HG02943 (cell line): ENCODE measurements around the gene OVCH1.
A peak's percentile ranks its signal among the peaks of the same experiment; 100 is the strongest.
"Not testable (repeated sequence)": the region's sequence is repeated elsewhere in the genome, so short reads cannot be mapped to it uniquely, and the experiment has no call there.

Source experiments
- ATAC-seq: cut with Tn5 transposase; IDR thresholded peaks from one replicate; pipeline ENCODE4 v1.9.1; 2021; ENCODE audit warnings: mild to moderate bottlenecking, low read depth, moderate library complexity; ENCODE audit not compliant: unreplicated experiment

The OVCH1 gene

DNA sequence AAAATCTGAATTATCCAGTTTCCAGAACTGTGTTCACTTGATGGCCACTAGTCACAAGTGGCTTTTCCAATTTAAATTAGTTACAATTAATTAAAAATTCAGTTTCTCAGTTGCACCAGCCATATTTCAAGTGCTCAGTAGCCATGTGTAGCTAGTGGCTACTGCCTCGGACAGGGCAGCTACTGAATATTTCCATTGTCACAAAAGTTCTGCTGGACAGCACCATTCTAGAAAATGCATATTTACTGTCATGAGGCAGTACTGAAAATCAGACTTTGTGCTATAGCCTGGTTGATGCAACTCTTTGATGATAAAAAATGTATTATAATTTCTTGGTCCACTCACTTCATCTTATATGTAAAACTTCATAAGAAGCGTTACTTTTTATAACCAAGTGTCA is 11.5 kb upstream of the OVCH1 start:
- ATAC-seq: no peak

GRCh38 chr12:29505122-29505521 is 7.6 kb upstream of the OVCH1 start:
- no peak for ATAC-seq

GRCh38 chr12:29503283-29503682 is 5.8 kb upstream of the OVCH1 start:
- ATAC-seq: no peak

DNA sequence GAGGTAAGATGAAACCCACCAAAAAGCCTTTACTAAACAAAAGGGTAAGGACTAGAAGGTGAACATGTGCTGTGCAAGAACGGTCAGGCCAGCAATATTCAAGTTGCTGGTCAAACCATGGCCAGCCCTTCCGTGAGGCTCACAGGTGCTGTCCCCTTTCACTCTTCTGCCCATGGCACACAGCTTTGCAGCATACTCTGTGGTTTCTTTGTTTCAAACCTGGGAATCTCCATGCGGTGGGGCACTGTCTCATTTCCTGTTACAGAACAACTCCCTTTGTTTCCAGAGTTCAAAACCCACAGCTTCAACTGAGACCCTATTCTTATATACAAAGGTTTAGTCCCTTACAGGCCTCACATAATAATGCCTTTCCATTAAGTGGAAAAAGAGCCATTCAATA is 1.7 kb upstream of the OVCH1 start:
- no peak for ATAC-seq

DNA sequence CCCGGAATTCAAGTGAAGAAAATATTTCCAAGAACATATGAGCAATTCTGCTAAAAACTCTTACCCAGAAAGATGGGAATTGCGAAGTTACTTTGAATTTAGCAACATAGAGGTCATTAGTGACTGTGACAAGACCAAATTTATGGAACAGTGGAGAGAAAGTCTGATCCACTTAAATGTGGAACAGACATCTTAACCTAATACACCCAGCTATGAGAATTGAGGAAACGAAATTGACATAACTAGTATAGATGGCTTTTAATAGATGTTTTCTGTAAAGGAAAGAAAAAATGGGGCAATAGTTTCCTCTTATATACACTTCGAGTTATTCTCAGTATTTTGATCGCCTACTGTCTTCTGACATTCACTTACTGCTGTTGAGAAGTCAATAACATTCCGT is 4.6 kb downstream of the OVCH1 start:
- no peak for ATAC-seq

- no peak for ATAC-seq
Measured at GRCh38 chr12:29486972-29487371, 10.5 kb downstream of the OVCH1 start.

GRCh38 chr12:29463198-29463597 is 34.3 kb downstream of the OVCH1 start:
- no peak for ATAC-seq

- ATAC-seq: no peak
Measured at GRCh38 chr12:29460082-29460481, 37.4 kb downstream of the OVCH1 start.

GRCh38 chr12:29455087-29455486 is 42.4 kb downstream of the OVCH1 start:
- ATAC-seq: no peak

GRCh38 chr12:29451888-29452287 is 45.6 kb downstream of the OVCH1 start:
- no peak for ATAC-seq

DNA sequence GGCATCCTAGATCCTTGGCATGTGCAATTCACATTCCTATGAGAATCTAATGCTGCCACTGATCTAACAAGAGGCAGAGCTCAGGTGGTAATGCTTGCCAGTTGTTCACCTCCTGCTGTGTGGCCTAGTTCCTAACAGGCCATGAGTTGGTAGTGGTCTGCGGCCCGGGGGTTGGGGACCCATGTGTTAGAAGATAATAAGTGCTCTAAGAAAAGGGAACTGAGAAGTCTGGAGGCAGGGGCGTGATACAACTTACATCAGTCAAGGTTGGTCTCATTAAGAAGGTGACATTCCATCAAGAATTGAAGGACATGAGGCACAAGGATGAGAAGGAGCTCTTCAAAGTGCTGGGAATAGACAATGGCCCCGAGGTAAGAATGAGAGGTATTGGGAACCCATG is 49.3 kb downstream of the OVCH1 start:
- no peak for ATAC-seq

DNA sequence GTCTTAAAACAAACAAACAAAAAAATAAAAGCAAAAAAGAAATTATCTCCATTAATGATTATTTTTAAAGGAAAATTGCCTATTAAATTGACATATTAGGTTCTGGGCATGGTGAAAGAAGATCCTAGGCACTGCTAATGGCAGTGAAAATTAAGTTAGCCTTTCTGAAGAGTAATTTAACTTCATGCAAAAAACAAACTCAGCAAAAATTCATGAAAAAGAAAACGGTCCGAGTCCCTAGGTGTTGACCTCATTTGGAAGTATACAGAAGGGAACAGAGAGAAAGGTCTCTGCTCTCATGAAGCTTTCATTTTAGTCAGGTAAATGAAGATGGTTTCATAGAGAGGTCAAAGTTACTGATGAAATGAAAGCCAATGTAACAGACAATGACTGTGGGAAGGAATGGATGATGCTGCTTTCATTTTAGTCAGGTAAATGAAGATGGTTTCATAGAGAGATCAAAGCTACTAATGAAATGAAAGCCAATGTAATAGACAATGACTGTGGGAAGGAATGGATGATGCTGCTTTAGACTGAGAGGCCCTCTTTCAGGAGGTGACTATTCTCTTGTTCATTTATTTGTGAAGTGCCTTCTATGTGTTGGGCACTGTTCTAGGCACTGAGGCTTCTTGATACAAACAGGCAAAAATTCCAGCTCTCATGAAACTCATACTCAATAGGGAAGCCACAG is 50.1 kb downstream of the OVCH1 start:
- no peak for ATAC-seq

GRCh38 chr12:29439506-29439905 is 58.0 kb downstream of the OVCH1 start:
- no peak for ATAC-seq

- no peak for ATAC-seq
Measured at GRCh38 chr12:29438752-29439408, 58.6 kb downstream of the OVCH1 start.

GRCh38 chr12:29437575-29437974 is 59.9 kb downstream of the OVCH1 start:
- ATAC-seq: no peak

GRCh38 chr12:29436815-29437214 is 60.7 kb downstream of the OVCH1 start:
- not testable (repeated sequence) for ATAC-seq

- ATAC-seq: no peak
Measured at GRCh38 chr12:29431513-29431912, 66.0 kb downstream of the OVCH1 start.

DNA sequence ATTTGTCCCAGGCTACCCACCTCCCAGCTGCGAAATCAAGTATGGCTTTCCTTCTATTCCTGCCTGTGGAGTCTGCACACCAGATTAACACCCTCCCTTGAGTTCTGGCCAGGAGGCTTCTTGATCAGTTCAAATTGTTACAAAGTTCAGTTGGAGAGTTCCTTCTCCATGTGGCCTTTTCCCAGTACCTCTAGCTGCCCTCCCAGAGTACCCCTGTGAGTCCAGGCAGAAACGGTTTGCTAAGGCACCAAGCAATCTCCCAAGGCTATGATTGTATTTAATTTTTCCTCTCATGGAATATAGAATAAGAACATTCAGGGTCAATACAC is 66.8 kb downstream of the OVCH1 start:
- no peak for ATAC-seq

DNA sequence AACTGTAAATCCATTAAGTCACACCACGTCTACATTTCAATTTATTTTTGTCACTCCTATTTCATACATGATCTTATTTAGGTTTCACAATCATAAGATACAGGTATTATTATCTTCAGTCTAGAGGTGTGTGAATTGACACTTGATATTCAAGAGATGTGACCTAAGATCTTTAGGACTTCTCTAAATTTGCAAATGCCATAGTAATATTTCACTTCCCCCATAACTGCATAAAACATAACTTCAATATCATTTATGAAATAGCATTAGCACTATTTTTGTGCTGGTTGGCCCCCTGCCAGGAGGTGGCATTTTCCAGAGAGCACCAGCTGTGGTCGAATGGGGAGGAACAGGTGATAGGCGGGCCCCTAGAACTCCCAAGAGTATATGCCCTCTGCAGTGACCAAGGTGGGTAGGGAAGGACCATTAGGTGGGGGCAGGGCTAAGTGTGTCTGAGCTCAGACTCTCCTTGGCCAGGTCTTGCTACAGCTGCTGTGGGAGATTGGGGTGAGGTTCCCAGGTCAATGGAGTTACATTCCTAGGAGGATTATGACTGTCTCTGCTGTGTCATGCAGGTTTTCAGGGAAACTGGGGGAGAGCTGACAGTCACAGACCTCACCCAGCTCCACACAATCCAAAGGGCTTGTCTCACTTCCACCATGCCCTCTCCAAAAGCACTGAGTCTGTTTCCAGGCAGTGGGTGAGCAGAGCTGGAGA is 67.3 kb downstream of the OVCH1 start:
- ATAC-seq: no peak

- no peak for ATAC-seq
Measured at GRCh38 chr12:29428633-29429032, 68.9 kb downstream of the OVCH1 start.

- ATAC-seq: peak; percentile 100
Measured at GRCh38 chr12:29427964-29428363, 69.5 kb downstream of the OVCH1 start.

DNA sequence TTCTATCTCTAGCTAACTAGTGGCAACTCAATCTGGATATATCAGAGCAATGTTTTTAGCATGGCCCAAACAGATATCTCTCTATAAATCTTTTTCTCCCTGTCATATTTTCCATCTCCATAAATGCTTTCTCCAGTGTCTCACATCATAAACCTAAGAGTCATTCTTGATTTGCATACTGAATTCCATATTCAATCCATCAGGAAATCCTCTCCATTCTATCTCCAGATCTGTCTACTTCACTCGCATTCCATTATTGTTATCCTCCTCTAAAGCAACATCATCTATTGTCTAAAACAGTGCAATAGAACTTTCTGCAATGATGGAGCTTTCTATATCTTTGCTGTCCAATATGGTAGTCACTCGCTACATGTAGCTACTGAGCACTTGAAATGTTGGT is 71.0 kb downstream of the OVCH1 start:
- no peak for ATAC-seq
